GM13977 (cell line): Measurements from ENCODE around the gene GP1BA.

Source experiments
- DNase-seq: peaks from one replicate; pipeline ENCODE4 v3.0.0; 2012; ENCODE audit warnings: low spot score
- CTCF ChIP-seq: IDR thresholded peaks from 2 replicates; pipeline ENCODE4 v1.5.1; 2012; ENCODE audit warnings: mild to moderate bottlenecking, control low read depth; ENCODE audit not compliant: insufficient read depth; ENCODE audit errors: extremely low read depth, missing control alignments
- in situ Hi-C: fragments of 300-500 bp; cut with MboI; formaldehyde crosslinking; loops from one replicate; pipeline ENCODE4 v1.12.0; 2022; ENCODE audit warnings: low sequenced_read_pairs, low pct_unique_long_range_greater_than_20kb, mixed read lengths, inconsistent platforms; ENCODE audit not compliant: unreplicated experiment

GP1BA gene

GRCh38 chr17:4973256-4974114, 41.4 kb downstream of the GP1BA start:
- DNase-seq, result no peak
- TF ChIP-seq CTCF, result no peak
- in situ Hi-C loops, result no loop called here

GRCh38 chr17:4974115-4974670, 42.1 kb downstream of the GP1BA start:
- in situ Hi-C loops, result no loop called here
- DNase-seq, result no peak
- TF ChIP-seq CTCF, result no peak

GRCh38 chr17:4978726-4979125, 46.6 kb downstream of the GP1BA start:
- in situ Hi-C loops, result no loop called here
- TF ChIP-seq CTCF, result no peak
- no peak for DNase-seq

- TF ChIP-seq CTCF, result peak; percentile 61
- peak; percentile 66 for DNase-seq
- in situ Hi-C loops, result no loop called here
Measured at GRCh38 chr17:4980644-4981216, 48.7 kb downstream of the GP1BA start.

- TF ChIP-seq CTCF, result no peak
- in situ Hi-C loops, result no loop called here
- DNase-seq, result no peak
Measured at GRCh38 chr17:4982305-4982704, 50.2 kb downstream of the GP1BA start.
